IPS-18a (cell line): ENCODE data around the gene NPC1L1.

Experiments
- H3K27ac ChIP-seq: one replicate; pipeline ENCODE4 v1.5.1; 2013; ENCODE audit warnings: low read length
- H3K27me3 ChIP-seq: one replicate; pipeline ENCODE4 v1.6.1; 2013; ENCODE audit warnings: mild to moderate bottlenecking, low read length; ENCODE audit not compliant: control insufficient read depth, insufficient read depth
- H3K36me3 ChIP-seq: one replicate; pipeline ENCODE4 v1.6.1; 2013; ENCODE audit warnings: low read depth, low read length; ENCODE audit not compliant: control insufficient read depth
- H3K4me1 ChIP-seq: one replicate; pipeline ENCODE4 v1.6.1; 2013; ENCODE audit warnings: low read depth, low read length; ENCODE audit not compliant: control insufficient read depth
- H3K4me3 ChIP-seq: one replicate; pipeline ENCODE4 v1.5.1; 2013; ENCODE audit warnings: low read length
- H3K9ac ChIP-seq: one replicate; pipeline ENCODE4 v1.6.1; 2013; ENCODE audit warnings: mild to moderate bottlenecking, low read length, moderate library complexity
- H3K9me3 ChIP-seq: one replicate; pipeline ENCODE4 v1.6.1; 2013; ENCODE audit warnings: low read depth, low read length; ENCODE audit not compliant: control insufficient read depth

NPC1L1 gene

DNA sequence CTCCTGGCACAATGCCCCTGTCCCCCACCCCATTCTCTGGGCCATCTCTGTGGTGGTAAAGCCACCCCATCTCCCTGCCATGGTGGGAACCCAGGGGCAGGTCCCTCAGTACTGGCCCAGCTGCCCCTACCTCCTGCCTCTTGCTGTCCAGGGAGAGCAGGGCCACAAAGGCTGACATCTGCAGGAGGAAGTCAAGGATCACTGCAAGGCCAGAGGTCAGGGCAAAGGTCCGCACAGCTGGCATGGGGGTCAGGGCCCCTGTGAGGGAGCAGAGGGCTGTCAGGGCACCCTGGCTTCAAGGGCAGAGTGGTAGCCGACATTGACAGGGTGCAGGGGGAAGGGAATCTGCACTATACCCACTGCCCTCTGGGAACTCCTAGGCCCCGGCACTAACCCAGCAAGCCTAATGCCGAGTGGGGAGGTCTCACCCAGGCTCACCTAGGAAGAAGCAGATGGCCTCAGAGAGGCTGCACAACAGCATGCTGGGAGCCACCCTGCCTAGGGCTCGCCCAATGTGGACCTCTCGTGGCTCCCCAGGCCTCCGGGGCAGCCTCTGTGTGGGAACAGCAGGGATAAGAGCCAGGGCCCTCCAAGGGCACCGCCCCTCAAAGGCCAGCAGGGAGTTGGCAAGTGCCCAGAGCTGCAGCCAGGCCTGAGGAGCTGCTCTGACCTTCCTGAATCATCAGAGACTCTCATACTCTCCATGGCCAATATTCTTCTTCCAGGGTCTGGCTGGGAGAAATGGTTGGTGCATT, 7.7 kb downstream of the NPC1L1 start:
- Histone ChIP-seq H3K27me3 (no peaks in the 10 kb centered on the region), H3K36me3 (no peaks in the 10 kb centered on the region), H3K4me3 (no peak overlapping the region), H3K9me3 (no peaks in the 10 kb centered on the region), H3K27ac (no peak overlapping the region), H3K9ac (no peak overlapping the region), H3K4me1 (no peaks in the 10 kb centered on the region)

DNA sequence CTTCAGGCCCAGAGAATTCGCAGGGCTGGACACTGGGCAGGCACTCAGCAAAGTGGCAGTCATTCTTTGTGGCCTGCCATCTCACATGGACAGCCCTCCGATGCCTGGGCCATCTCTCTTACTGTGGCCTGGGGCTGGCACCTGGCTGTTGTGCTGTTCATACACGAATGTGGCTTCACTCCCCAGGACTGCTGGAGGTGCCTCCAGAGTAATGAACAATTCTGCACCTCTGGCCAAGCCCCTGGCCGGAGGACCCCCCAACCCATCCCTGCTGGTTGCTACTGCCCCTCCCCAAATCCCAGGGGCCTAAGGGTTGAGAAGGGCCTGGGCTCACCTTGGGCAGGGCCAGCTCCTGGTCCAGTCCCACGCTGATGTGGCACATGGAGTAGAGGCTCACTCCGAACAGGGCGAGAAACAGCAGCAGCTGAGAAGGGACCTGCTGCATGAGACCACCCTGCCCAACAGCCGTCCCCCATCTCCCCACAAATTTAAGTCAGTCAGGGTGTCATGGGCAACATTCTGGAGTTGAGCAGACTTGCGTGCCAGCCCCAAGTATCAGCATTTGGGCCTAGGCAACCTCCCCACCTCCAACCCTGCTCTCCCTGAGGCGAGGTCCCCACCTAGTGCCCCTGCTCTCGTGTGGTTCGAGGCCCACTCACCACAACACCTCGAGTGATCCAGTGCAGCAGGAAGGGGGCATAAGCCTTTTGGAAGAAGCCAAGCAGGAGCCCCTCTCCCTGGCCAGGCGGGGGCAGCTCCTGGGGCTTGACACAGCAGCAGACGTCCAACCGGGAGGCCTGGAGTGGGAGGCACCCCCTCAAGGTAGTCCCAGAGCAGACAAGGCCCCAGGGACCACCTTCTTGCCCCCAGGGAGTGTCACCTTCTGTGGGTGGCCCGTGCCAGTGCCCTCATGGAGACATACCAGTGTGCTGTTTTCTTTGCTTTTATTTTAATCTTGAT, 9.4 kb downstream of the NPC1L1 start:
- no peaks in the 10 kb centered on the region for H3K27me3 ChIP-seq
- H3K9me3 ChIP-seq, result no peaks in the 10 kb centered on the region
- H3K4me3 ChIP-seq, result no peak overlapping the region
- no peak overlapping the region for H3K9ac ChIP-seq
- H3K27ac ChIP-seq, result no peak overlapping the region
- H3K36me3 ChIP-seq, result no peaks in the 10 kb centered on the region
- H3K4me1 ChIP-seq, result no peaks in the 10 kb centered on the region

DNA sequence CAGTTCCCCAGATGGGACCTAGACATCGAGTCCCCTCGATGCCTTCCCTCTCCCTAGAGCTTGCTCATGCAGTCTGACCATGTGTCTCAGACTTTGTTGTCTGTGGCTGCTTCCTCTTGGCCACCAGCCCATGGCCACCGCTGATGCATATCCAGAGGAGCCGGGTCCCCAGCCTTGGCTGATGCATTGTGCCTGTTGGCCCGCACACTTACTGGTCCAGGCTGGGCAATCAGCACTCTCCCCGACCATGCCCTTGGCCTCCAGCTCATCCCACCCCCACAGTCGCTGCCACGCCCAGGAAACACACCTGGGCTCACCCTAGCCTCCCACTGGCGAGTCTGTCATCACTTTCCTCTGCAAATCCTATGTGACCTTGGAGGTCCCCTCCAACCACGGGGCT, 10.1 kb downstream of the NPC1L1 start:
- H3K9ac ChIP-seq, result no peak overlapping the region
- H3K9me3 ChIP-seq, result no peaks in the 10 kb centered on the region
- H3K4me1 ChIP-seq, result no peaks in the 10 kb centered on the region
- H3K27ac ChIP-seq, result no peak overlapping the region
- no peaks in the 10 kb centered on the region for H3K36me3 ChIP-seq
- no peak overlapping the region for H3K4me3 ChIP-seq
- H3K27me3 ChIP-seq, result no peaks in the 10 kb centered on the region

DNA sequence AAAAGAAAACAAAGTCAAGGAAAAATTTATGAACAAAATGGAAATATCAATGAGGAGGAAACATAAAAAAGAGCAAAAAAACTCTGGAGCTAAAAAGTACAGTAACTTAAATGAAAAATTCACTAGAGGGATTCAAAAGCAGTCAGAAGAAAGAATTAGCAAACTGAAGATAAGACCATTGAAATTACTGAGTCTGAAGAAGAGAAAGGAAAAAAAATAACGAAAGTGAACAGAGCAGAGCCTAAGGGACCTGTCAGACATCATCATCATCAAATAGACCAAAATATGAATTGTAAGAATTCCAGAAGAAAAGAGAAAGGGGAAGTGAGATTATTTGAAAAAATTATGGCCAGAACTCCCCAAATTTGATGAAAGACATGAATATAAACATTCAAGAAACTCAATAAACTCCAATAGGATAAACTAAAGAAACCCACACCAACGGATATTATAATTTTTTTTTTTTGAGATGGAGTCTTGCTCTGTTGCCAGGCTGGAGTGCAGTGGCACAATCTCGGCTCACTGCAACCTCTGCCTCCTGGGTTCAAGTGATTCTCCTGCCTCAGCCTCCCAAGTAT, 16.2 kb downstream of the NPC1L1 start:
- Histone ChIP-seq H3K9me3 (no peaks in the 10 kb centered on the region), H3K27ac (no peak overlapping the region), H3K4me3 (no peak overlapping the region), H3K36me3 (no peaks in the 10 kb centered on the region), H3K4me1 (no peaks in the 10 kb centered on the region), H3K27me3 (no peaks in the 10 kb centered on the region), H3K9ac (no peak overlapping the region)

DNA sequence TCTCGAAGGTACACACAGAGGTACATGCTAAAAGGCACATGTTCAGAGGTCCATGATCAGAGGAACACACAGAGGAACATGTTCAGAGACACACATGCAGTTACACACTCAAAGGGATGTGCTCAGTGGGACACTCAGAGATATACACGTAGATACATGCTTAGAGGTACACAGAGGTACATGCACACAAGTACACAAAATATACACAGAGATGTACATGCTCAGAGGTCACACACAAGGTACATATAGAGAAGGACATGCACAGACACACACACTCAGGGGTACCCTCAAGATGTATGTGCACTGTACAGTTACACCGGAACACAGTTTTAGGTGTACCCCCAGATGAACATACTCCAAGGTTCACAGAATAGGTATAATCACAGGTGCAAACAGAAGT, 18.8 kb downstream of the NPC1L1 start:
- Histone ChIP-seq H3K4me1 (no peaks in the 10 kb centered on the region), H3K9me3 (no peaks in the 10 kb centered on the region), H3K27me3 (no peaks in the 10 kb centered on the region), H3K36me3 (no peaks in the 10 kb centered on the region), H3K27ac (no peak overlapping the region), H3K9ac (no peak overlapping the region), H3K4me3 (no peak overlapping the region)

DNA sequence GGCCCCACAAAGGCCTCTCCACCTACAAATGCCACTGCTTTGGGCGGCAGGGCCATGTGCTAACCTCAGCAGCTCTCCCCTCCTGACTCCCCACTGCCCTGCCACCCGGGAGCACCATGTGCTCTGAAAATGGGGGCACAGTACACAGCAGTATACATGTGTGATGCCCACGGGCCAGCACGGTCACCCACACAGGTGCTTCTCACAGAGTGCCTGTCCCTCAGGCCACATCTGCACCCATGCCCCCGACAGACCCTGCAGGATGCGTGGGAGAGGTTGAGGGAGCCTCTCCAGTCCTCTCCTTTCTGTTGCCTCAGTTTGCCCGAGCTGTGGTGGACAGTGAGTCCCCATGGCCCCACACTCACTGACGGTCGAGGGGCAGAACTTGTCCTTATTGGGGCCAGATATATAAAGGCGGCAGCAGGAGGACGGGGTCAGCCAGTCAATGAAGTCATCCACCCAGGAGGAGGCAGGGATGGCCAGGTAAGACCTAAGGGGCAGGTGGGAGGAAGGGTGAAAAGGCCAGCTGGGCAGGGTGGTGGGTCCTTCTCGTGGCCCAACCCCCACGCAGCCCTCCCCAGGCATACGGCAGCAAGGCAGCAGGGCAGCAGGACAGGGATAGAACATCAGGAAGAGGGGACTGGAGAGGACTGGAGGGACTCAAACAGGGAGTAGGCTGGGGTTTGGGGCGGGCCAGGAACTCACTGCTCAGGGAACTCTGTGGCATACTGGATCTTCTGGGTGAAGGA, 19.6 kb downstream of the NPC1L1 start:
- Histone ChIP-seq H3K27ac (no peak overlapping the region), H3K9me3 (no peaks in the 10 kb centered on the region), H3K36me3 (no peaks in the 10 kb centered on the region), H3K4me1 (no peaks in the 10 kb centered on the region), H3K9ac (no peak overlapping the region), H3K27me3 (no peaks in the 10 kb centered on the region), H3K4me3 (no peak overlapping the region)

DNA sequence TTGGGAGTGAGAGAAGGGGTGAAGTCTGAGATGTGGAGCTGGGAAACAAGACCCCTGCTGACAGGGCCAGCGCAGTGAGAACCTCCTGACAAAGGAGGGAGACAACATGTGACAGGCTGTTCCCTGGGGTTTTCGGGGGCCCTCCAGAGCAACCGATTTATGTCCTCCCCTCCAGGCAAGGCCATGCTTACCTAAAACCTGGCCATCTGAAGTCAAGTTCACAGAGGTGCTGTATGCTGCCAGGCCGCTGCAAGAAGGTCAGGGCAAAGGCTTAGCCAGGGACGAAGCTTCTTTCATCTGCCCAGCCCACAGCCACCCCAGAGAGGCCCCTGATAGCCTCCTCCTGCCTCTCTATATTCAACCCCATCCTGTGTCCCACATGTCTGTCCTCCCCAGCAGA, 20.6 kb downstream of the NPC1L1 start:
- Histone ChIP-seq H3K36me3 (no peaks in the 10 kb centered on the region), H3K27ac (no peak overlapping the region), H3K9ac (no peak overlapping the region), H3K4me1 (no peaks in the 10 kb centered on the region), H3K4me3 (no peak overlapping the region), H3K27me3 (no peaks in the 10 kb centered on the region), H3K9me3 (no peaks in the 10 kb centered on the region)

DNA sequence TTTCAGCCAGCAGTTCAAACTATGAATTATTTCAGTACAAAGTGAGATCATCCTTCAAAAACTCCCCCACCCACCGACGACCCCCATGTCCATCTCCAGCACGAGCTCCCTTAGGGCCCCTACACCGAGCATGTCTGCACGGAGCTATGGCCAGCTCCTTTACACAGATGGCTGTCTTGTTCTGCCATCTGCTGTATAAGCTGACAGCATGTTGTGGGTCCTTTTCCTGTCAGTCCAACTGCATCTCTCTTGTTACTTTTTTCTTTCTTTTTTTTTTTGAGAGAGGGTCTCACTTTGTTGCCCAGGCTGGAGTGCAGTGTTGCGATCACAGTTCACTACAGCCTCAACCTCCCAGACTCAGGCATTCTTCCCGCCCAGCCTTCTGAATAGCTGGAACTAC, 21.6 kb downstream of the NPC1L1 start:
- Histone ChIP-seq H3K4me1 (no peaks in the 10 kb centered on the region), H3K36me3 (no peaks in the 10 kb centered on the region), H3K4me3 (no peak overlapping the region), H3K27ac (no peak overlapping the region), H3K9me3 (no peaks in the 10 kb centered on the region), H3K27me3 (no peaks in the 10 kb centered on the region), H3K9ac (no peak overlapping the region)

DNA sequence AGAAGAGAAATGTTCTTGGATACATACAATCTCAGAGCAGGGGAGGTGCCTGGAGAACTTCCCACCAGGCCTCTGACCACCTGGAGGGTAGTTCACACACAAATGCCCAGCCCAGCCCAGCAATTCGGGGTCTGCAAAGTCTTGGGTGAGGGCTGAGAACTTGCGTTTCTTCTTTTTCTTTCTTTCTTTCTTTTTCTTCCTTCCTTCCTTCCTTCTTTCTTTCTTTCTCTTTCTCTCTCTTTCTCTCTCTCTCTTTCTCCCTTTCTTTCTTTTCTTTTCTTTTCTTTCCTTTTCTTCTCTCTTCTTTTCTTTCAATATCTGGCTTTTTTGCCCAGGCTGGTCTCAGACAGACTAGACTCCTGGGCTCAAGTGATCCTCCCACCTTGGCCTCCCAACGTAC, 22.4 kb downstream of the NPC1L1 start:
- Histone ChIP-seq H3K9ac (no peak overlapping the region), H3K4me1 (no peaks in the 10 kb centered on the region), H3K27me3 (no peaks in the 10 kb centered on the region), H3K36me3 (no peaks in the 10 kb centered on the region), H3K4me3 (no peak overlapping the region), H3K27ac (no peak overlapping the region), H3K9me3 (no peaks in the 10 kb centered on the region)

DNA sequence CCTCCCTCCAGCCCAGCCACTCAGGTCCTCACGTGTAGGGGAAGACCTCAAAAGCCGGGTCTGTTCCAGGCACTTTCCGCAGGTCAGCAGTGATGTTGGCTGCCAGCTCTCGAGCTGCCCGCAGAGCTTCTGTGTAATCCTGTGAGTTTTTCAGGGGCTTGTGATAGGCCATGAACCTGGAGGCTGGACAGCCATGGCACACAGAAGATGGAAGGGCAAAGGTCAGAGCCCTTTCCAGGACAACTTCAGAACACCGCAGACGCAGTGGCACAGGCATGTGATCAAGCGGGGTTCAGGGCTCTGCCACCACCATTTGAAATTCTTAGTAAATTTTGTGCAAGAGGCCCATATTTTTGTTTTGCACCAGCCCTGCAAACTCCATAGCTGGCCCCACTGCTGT, 24.0 kb downstream of the NPC1L1 start:
- Histone ChIP-seq H3K27me3 (no peaks in the 10 kb centered on the region), H3K4me1 (no peaks in the 10 kb centered on the region), H3K9me3 (no peaks in the 10 kb centered on the region), H3K27ac (no peak overlapping the region), H3K9ac (no peak overlapping the region), H3K36me3 (no peaks in the 10 kb centered on the region), H3K4me3 (no peak overlapping the region)

DNA sequence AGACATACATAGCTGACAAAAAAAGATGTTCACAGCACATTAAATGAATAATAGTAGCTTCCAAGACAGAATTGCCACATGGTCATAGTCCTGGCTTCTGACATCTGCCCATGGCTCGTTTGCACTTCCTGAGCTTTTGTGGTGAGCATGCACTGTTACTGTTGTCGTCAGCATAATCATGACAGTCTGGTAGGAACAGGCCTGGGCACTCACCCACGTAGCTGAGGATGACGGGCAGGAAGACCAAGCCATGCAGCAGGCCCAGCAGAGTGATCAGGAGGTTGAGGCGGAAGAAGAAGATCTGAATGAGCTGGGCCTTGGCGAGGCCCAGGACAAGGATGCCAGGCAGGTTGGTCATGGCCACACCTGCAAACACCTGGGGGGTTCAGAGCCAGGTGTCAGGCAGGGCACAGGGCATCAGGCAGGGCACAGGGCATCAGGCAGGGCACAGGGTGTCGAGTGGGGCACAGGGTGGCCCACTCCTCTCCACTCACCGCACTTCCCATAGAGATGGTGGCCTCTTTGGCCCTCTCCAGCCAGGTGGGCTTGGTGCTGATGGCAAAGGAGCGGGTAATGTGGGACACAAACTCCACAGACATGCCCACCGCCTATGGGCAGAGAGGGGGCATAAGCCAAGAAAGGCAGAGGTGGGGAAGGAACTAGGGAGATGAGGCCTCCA, 25.4 kb downstream of the NPC1L1 start:
- no peak overlapping the region for H3K9ac ChIP-seq
- no peaks in the 10 kb centered on the region for H3K9me3 ChIP-seq
- no peaks in the 10 kb centered on the region for H3K4me1 ChIP-seq
- no peak overlapping the region for H3K27ac ChIP-seq
- H3K4me3 ChIP-seq, result no peak overlapping the region
- no peaks in the 10 kb centered on the region for H3K27me3 ChIP-seq
- no peaks in the 10 kb centered on the region for H3K36me3 ChIP-seq
